Endothelial cell of umbilical vein (primary cell): ENCODE results near the gene YDJC. TPM values are rescaled to one million over a fixed set of nuclear protein-coding genes. Genes with fewer than 3 reads are reported as not detected.

Source experiments
- BruUV-seq: library from RNA; stranded (reverse); fragments of 400-500 nt; replicated peaks from 2 replicates; lab custom pipeline; 2021; lab: Mats Ljungman, UMichigan
- CTCF ChIA-PET: fragments of 300-600, 350-600 bp; sonication (Branson Sonifier 250); formaldehyde crosslinking; loops from one replicate; lab custom pipeline; 2021; ENCODE audit warnings: antibody characterized with exemption, inconsistent platforms; lab: Charles Lee
- POLR2A ChIA-PET: fragments of 300-600, 350-600 bp; sonication (Branson Sonifier 250); formaldehyde crosslinking; loops from one replicate; lab custom pipeline; 2021; ENCODE audit warnings: antibody characterized with exemption, inconsistent platforms; lab: Charles Lee
- DNase-seq: peaks from one replicate; pipeline ENCODE4 v3.0.0-alpha.2; 2011; ENCODE audit warnings: low read depth, low spot score
- FAIRE-seq: peaks from 2 replicates; lab custom pipeline; 2011; peaks lifted over from hg19 to GRCh38; lab: Jason Lieb, UNC
- H2AFZ ChIP-seq: 2 replicates; pipeline ENCODE4 v1.6.0; 2012; ENCODE audit warnings: low read depth, low read length, control low read depth, inconsistent platforms
- H3K27ac ChIP-seq: 2 replicates; pipeline ENCODE4 v1.5.1; 2011; ENCODE audit warnings: low read depth, mild to moderate bottlenecking, control low read depth, low read length, moderate library complexity; ENCODE audit not compliant: insufficient read depth
- H3K27me3 ChIP-seq, 2 experiments: 2 replicates each; pipeline versions ENCODE4 v1.6.0 to v1.6.1; 2011; ENCODE audit warnings: low read length in 2 of 2, mixed read lengths in 1 of 2; ENCODE audit not compliant: control insufficient read depth in 2 of 2, insufficient read depth in 2 of 2
- H3K36me3 ChIP-seq, 2 experiments: 2 replicates in 1 of 2; 3 replicates in 1 of 2; pipeline ENCODE4 v1.5.1; 2011; ENCODE audit warnings: low read length in 2 of 2, mild to moderate bottlenecking in 1 of 2, moderate library complexity in 1 of 2; ENCODE audit not compliant: control insufficient read depth in 2 of 2, insufficient read depth in 2 of 2; ENCODE audit errors: extremely low read depth in 1 of 2
- H3K4me1 ChIP-seq: 3 replicates; pipeline ENCODE4 v1.5.1; 2011; ENCODE audit warnings: mild to moderate bottlenecking, low read length; ENCODE audit not compliant: control insufficient read depth, insufficient read depth; ENCODE audit errors: extremely low read depth
- H3K4me2 ChIP-seq: 2 replicates; pipeline ENCODE4 v1.6.1; 2011; ENCODE audit warnings: low read length, control low read depth, mixed read lengths; ENCODE audit not compliant: insufficient read depth
- H3K4me3 ChIP-seq, 3 experiments: fragments of 200-600 bp in 1 of 3; sonication (generic), shearing (Covaris generic) in 1 of 3; replicated peaks in 1 of 3; 2 replicates each; pipeline ENCODE4 v1.5.1; 2011 to 2016; ENCODE audit warnings: control low read depth in 3 of 3, low read length in 3 of 3, mild to moderate bottlenecking in 2 of 3, inconsistent platforms in 1 of 3, low read depth in 1 of 3, moderate library complexity in 1 of 3; ENCODE audit not compliant: insufficient read depth in 1 of 3
- H3K79me2 ChIP-seq: 2 replicates; pipeline ENCODE4 v1.6.0; 2012; ENCODE audit warnings: low read length, inconsistent platforms; ENCODE audit not compliant: control insufficient read depth, insufficient read depth
- H3K9ac ChIP-seq: replicated peaks from 2 replicates; pipeline ENCODE3; 2011; ENCODE audit warnings: low read length, control low read depth; ENCODE audit not compliant: insufficient read depth; ENCODE audit errors: extremely low read depth
- H3K9me1 ChIP-seq: replicated peaks from 3 replicates; pipeline ENCODE4 v1.6.0; 2011; ENCODE audit warnings: mild to moderate bottlenecking, low read length; ENCODE audit not compliant: control insufficient read depth, insufficient read depth; ENCODE audit errors: extremely low read depth
- H3K9me3 ChIP-seq: replicated peaks from 2 replicates; pipeline ENCODE4 v1.5.1; 2012; ENCODE audit warnings: low read length, inconsistent platforms; ENCODE audit not compliant: control insufficient read depth, insufficient read depth
- H4K20me1 ChIP-seq: replicated peaks from 2 replicates; pipeline ENCODE3; 2011; ENCODE audit warnings: mild to moderate bottlenecking, low read length; ENCODE audit not compliant: control insufficient read depth, insufficient read depth; ENCODE audit errors: extremely low read depth
- CTCF ChIP-seq, 2 donors: IDR thresholded peaks; 1 replicate in 1 of 2; 2 replicates in 1 of 2; pipeline ENCODE4 v1.5.1; 2011; ENCODE audit warnings: low read length in 2 of 2, mild to moderate bottlenecking in 2 of 2, moderate library complexity in 2 of 2, control low read depth in 1 of 2, inconsistent platforms in 1 of 2, low read depth in 1 of 2; ENCODE audit not compliant: insufficient read depth in 1 of 2; ENCODE audit errors: extremely low read depth in 1 of 2
- EZH2 ChIP-seq: IDR thresholded peaks from 2 replicates; pipeline ENCODE4 v1.6.1; 2012; ENCODE audit warnings: borderline replicate concordance, low read depth, mild to moderate bottlenecking, moderate library complexity, low read length, inconsistent platforms; ENCODE audit not compliant: severe bottlenecking
- FOS ChIP-seq: IDR thresholded peaks from 2 replicates; pipeline ENCODE4 v1.6.1; 2011; ENCODE audit warnings: mild to moderate bottlenecking, low read length, moderate library complexity, borderline replicate concordance; ENCODE audit not compliant: insufficient read depth
- MAX ChIP-seq: IDR thresholded peaks from 2 replicates; pipeline ENCODE4 v1.6.1; 2011; ENCODE audit not compliant: insufficient read depth, insufficient read length
- MYC ChIP-seq: IDR thresholded peaks from one replicate; pipeline ENCODE4 v1.6.1; 2011; ENCODE audit warnings: mild to moderate bottlenecking, low read depth, low read length
- POLR2A ChIP-seq: IDR thresholded peaks from 2 replicates; pipeline ENCODE4 v1.6.1; 2012; ENCODE audit warnings: low read depth, mild to moderate bottlenecking, control low read depth, low read length
- POLR2AphosphoS5 ChIP-seq: IDR thresholded peaks from 2 replicates; pipeline ENCODE4 v1.6.1; 2012; ENCODE audit warnings: low read depth, mild to moderate bottlenecking, control low read depth, low read length, moderate library complexity; ENCODE audit not compliant: insufficient read depth
- dilution Hi-C: fragments of 300-500 bp; cut with MboI; formaldehyde crosslinking; loops from one replicate; pipeline ENCODE4 v1.15.0; 2019; ENCODE audit warnings: low sequenced_read_pairs; ENCODE audit not compliant: extremely low pct_ligation_motif_present
- intact Hi-C: fragments of 100-400 bp; cut with micrococcal nuclease; formaldehyde crosslinking; loops from one replicate; pipeline ENCODE4 v1.10.0; 2022
- polyA plus RNA-seq, 4 experiments: library from polyadenylated mRNA; depleted of rRNA in 3 of 4; stranded (reverse) in 3 of 4; unstranded in 1 of 4; fragments of >200 nt; gene quantifications; 2 replicates each; pipeline versions ENCODE4 v1.2.1 to v1.2.3, GENCODE V29; 2011 to 2012; ENCODE audit warnings: missing spikeins in 1 of 4
- total RNA-seq: library from RNA; stranded (reverse); gene quantifications from 2 replicates; pipeline ENCODE4 v1.2.3, GENCODE V29; 2021

Gene YDJC
- total and polyA plus RNA-seq, 2 donors (not counting 3 experiments of a cell fraction or from before 2014, with no cell fraction given), result 27.2 to 29.9 TPM

- CTCF ChIA-PET, result interaction anchor here (1.3 to 3.2 kb wide), 2 partner anchors 8 to 10 kb away, joined by 4 to 16 read pairs; no protein-coding TSS in a partner anchor
Measured at GRCh38 chr22:21650823-21651520, 21.1 kb upstream of the YDJC start.

More at GRCh38 chr22:21650823-21651520, 21.1 kb upstream of the YDJC start:
- POLR2A ChIA-PET, result no interaction called here
- dilution Hi-C loops, result no loop called here
- Histone ChIP-seq H3K9me1 (no peaks in the 10 kb centered on the region), H3K27ac (peak overlapping the region; percentile 61), H3K4me1 (peaks cover 17% of the 10 kb centered on the region), H3K9ac (peak overlapping the region; percentile 78), H3K36me3 (peaks cover 3 to 8% of the 10 kb centered on the region in 2 experiments), H3K79me2 (peaks cover 19% of the 10 kb centered on the region), H3K9me3 (no peaks in the 10 kb centered on the region), H3K27me3 (no peaks in the 10 kb centered on the region), H3K4me2 (peak overlapping the region; percentile 93), H3K4me3 (peak overlapping the region; percentile 64 to 85 (median 66)), H4K20me1 (no peaks in the 10 kb centered on the region), H2AFZ (peak overlapping the region; percentile 58)
- intact Hi-C loops, result loop anchor here (10.0 kb wide), 1 partner anchor 164 kb away; no protein-coding TSS in a partner anchor
- DNase-seq (no peak), FAIRE-seq (peak; percentile 46)
- TF ChIP-seq EZH2 (no peak), FOS (no peak), POLR2A (no peak), CTCF (IDR thresholded peaks at IDR 0.05; ENCODE audit: extremely low read depth in 1 of 2, insufficient read depth in 1 of 2, low read depth in 1 of 2, low read length in 2 of 2) (no peak), POLR2AphosphoS5 (no peak), MYC (no peak), MAX (no peak)
- no TSS peak for BruUV-seq
